GM18498 (cell line): ENCODE results near the gene CEACAM5.
"Not testable (repeated sequence)": the region's sequence is repeated elsewhere in the genome, so short reads cannot be mapped to it uniquely, and the experiment has no call there.

Experiments
- ATAC-seq: cut with Tn5 transposase; IDR thresholded peaks from one replicate; pipeline ENCODE4 v1.9.1; 2021; ENCODE audit warnings: mild to moderate bottlenecking, moderate library complexity; ENCODE audit not compliant: unreplicated experiment

CEACAM5 gene

DNA sequence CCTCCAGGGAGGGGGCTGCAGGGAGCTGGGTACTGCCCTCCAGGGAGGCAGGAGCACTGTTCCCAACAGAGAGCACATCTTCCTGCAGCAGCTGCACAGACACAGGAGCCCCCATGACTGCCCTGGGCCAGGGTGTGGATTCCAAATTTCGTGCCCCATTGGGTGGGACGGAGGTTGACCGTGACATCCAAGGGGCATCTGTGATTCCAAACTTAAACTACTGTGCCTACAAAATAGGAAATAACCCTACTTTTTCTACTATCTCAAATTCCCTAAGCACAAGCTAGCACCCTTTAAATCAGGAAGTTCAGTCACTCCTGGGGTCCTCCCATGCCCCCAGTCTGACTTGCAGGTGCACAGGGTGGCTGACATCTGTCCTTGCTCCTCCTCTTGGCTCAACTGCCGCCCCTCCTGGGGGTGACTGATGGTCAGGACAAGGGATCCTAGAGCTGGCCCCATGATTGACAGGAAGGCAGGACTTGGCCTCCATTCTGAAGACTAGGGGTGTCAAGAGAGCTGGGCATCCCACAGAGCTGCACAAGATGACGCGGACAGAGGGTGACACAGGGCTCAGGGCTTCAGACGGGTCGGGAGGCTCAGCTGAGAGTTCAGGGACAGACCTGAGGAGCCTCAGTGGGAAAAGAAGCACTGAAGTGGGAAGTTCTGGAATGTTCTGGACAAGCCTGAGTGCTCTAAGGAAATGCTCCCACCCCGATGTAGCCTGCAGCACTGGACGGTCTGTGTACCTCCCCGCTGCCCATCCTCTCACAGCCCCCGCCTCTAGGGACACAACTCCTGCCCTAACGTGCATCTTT is 7.8 kb upstream of the CEACAM5 start:
- no peak for ATAC-seq

DNA sequence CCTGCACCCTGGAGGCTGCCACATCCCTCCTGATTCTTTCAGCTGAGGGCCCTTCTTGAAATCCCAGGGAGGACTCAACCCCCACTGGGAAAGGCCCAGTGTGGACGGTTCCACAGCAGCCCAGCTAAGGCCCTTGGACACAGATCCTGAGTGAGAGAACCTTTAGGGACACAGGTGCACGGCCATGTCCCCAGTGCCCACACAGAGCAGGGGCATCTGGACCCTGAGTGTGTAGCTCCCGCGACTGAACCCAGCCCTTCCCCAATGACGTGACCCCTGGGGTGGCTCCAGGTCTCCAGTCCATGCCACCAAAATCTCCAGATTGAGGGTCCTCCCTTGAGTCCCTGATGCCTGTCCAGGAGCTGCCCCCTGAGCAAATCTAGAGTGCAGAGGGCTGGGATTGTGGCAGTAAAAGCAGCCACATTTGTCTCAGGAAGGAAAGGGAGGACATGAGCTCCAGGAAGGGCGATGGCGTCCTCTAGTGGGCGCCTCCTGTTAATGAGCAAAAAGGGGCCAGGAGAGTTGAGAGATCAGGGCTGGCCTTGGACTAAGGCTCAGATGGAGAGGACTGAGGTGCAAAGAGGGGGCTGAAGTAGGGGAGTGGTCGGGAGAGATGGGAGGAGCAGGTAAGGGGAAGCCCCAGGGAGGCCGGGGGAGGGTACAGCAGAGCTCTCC is 6.9 kb upstream of the CEACAM5 start:
- ATAC-seq: no peak

DNA sequence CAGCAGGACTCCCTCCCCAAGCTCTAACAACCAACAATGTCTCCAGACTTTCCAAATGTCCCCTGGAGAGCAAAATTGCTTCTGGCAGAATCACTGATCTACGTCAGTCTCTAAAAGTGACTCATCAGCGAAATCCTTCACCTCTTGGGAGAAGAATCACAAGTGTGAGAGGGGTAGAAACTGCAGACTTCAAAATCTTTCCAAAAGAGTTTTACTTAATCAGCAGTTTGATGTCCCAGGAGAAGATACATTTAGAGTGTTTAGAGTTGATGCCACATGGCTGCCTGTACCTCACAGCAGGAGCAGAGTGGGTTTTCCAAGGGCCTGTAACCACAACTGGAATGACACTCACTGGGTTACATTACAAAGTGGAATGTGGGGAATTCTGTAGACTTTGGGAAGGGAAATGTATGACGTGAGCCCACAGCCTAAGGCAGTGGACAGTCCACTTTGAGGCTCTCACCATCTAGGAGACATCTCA is 6.2 kb upstream of the CEACAM5 start:
- no peak for ATAC-seq

DNA sequence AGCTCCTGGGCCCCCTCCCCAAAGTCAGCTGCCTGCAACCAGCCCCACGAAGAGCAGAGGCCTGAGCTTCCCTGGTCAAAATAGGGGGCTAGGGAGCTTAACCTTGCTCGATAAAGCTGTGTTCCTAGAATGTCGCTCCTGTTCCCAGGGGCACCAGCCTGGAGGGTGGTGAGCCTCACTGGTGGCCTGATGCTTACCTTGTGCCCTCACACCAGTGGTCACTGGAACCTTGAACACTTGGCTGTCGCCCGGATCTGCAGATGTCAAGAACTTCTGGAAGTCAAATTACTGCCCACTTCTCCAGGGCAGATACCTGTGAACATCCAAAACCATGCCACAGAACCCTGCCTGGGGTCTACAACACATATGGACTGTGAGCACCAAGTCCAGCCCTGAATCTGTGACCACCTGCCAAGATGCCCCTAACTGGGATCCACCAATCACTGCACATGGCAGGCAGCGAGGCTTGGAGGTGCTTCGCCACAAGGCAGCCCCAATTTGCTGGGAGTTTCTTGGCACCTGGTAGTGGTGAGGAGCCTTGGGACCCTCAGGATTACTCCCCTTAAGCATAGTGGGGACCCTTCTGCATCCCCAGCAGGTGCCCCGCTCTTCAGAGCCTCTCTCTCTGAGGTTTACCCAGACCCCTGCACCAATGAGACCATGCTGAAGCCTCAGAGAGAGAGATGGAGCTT is 4.7 kb upstream of the CEACAM5 start:
- no peak for ATAC-seq

GRCh38 chr19:41705393-41706174 is 2.8 kb upstream of the CEACAM5 start:
- ATAC-seq: no peak

GRCh38 chr19:41706741-41707501 is 1.5 kb upstream of the CEACAM5 start:
- peak; percentile 69 for ATAC-seq

DNA sequence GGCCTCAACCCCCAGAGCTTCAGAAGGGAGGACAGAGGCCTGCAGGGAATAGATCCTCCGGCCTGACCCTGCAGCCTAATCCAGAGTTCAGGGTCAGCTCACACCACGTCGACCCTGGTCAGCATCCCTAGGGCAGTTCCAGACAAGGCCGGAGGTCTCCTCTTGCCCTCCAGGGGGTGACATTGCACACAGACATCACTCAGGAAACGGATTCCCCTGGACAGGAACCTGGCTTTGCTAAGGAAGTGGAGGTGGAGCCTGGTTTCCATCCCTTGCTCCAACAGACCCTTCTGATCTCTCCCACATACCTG is 969 bp upstream of the CEACAM5 start:
- ATAC-seq: no peak

DNA sequence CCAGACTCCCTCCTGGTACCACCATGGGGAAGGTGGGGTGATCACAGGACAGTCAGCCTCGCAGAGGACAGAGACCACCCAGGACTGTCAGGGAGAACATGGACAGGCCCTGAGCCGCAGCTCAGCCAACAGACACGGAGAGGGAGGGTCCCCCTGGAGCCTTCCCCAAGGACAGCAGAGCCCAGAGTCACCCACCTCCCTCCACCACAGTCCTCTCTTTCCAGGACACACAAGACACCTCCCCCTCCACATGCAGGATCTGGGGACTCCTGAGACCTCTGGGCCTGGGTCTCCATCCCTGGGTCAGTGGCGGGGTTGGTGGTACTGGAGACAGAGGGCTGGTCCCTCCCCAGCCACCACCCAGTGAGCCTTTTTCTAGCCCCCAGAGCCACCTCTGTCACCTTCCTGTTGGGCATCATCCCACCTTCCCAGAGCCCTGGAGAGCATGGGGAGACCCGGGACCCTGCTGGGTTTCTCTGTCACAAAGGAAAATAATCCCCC is 505 bp upstream of the CEACAM5 start:
- no peak for ATAC-seq

GRCh38 chr19:41709516-41709915 is 1.1 kb downstream of the CEACAM5 start:
- not testable (repeated sequence) for ATAC-seq

- ATAC-seq: no peak
These were observed 1.7 kb downstream of the CEACAM5 start for GRCh38 chr19:41709951-41710645.

- ATAC-seq: no peak
These were observed 3.2 kb downstream of the CEACAM5 start for GRCh38 chr19:41711376-41712261.

- no peak for ATAC-seq
These were observed 6.2 kb downstream of the CEACAM5 start for GRCh38 chr19:41714598-41714997.

DNA sequence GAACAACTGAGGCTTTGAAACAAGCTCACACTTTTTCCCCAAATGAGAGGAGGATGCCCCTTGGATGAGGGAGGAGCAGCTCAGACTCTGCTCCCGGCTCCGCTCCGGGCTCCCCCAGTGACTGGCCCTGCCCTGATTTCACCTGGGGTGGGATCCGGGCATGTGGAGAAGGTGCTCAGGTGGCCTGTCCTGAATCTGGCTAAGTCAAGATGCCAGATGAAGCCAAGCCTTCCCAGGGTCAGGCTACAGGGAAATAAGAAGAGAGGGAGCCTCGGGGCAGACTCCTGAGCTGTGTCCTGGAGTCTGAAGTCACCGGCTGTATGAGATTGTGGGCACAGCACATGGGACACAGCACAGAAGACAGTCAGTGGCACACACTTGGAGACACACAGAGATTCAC is 10.3 kb downstream of the CEACAM5 start:
- no peak for ATAC-seq

DNA sequence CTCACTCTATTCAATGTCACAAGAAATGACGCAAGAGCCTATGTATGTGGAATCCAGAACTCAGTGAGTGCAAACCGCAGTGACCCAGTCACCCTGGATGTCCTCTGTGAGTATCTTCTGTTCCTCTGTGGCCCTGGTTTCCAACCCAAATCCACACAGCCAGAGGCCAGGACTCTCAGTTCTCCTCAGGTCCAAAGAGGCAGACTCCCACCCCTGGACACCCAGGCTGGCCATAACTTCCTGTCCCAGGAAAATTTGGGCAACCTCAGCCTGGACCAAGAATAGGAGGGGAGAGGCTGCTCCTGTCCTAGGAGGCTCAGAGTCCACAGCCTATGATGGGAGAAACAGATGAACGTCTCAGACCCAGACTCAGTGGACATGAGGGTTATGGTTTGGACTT is 11.7 kb downstream of the CEACAM5 start:
- ATAC-seq: no peak

DNA sequence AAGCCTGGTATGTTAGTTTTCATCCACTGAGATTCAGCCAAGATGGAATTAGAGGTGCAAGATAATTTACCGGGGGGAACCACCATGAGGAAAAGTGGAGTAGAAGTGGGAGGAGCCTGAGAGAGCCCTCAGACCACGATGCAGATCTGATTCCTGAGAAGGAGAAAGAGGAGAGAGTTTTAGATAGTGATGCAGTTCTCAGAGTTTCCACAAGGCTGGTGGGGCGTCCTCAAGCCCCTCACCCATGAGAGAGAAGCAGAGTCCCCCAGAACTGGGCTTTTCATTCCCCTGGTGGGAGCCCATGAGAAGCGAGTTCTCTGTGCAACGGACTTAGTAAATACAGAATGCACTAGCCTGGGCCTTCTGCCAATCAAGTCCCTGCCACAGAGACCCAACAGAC is 18.1 kb downstream of the CEACAM5 start:
- no peak for ATAC-seq

DNA sequence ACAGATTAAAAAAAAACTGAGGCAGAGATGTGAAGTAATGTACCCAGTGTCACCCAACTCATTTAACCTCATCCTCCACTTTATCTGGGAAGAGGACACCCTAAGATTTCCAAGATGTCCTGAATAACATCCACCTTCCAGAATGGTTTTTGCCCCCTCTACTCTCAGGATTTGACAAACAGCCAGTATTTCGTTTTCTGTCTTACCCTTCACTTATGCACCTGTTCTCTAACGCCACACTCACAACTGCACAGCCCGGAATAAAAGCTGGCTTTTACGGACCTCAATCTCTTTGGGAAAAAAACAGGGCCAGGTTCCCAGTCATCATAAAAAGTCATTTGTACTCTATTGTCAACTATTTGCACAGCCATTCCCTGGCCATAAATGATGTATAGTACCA is 25.7 kb downstream of the CEACAM5 start:
- ATAC-seq: no peak

- ATAC-seq: no peak
These were observed 26.2 kb downstream of the CEACAM5 start for GRCh38 chr19:41734585-41734984.

- no peak for ATAC-seq
These were observed 26.7 kb downstream of the CEACAM5 start for GRCh38 chr19:41735071-41735600.
